Heart left ventricle (tissue), 13 donors: Measurements from ENCODE around the gene LAMC3.

Experiments used
- POLR2A ChIP-seq, 2 donors: fragments of 450-650 bp; IDR thresholded peaks; one replicate each; pipeline ENCODE4 v1.6.1; 2017; ENCODE audit warnings: antibody characterized with exemption in 2 of 2, mild to moderate bottlenecking in 2 of 2, moderate library complexity in 2 of 2
- TF ChIP-seq, protein P1 (sequence below), 12 donors: fragments of 200-600 bp; sonication (generic) in 4 of 12; IDR thresholded peaks; one replicate each; pipeline versions ENCODE4 v1.5.0 to v1.8.0; 2018 to 2022; ENCODE audit warnings: antibody characterized with exemption in 12 of 12, mild to moderate bottlenecking in 5 of 12
- donor health status: ischemic (EF 13 %, LVEDD 7.1; RV severe dilation, severe dysfunction).
- donor health status: DM: no; HTN: yes; CAD: no.
- donor health status: DM: no; HTN: no; CAD: no.
- donor health status: ischemic (EF 25% LVEDD 6.9; RV normal size, moderate dysfunction).
- donor health status: ischemic (EF 25% LVEDD 5.7; RV mildly dilated, moderate dysfunction).
- donor health status: ischemic (EF 35%, LVEDD 5.7; RV mildly dilated, moderate dysfunction).
- donor health status: nonischemic (EF 11% LVEDD 7.7; RV severe dilation, severe dysfunction).
- donor health status: DM: yes; HTN: yes; CAD: no.
- donor health status: PGD.
- donor health status: ischemic (EF 29% LVEDD 5.4; RV normal size, mild dysfunction).
- donor health status: nonischemic (EF 23%, LVEDD 6.1; RV moderate dilation, normal function).

DNA sequence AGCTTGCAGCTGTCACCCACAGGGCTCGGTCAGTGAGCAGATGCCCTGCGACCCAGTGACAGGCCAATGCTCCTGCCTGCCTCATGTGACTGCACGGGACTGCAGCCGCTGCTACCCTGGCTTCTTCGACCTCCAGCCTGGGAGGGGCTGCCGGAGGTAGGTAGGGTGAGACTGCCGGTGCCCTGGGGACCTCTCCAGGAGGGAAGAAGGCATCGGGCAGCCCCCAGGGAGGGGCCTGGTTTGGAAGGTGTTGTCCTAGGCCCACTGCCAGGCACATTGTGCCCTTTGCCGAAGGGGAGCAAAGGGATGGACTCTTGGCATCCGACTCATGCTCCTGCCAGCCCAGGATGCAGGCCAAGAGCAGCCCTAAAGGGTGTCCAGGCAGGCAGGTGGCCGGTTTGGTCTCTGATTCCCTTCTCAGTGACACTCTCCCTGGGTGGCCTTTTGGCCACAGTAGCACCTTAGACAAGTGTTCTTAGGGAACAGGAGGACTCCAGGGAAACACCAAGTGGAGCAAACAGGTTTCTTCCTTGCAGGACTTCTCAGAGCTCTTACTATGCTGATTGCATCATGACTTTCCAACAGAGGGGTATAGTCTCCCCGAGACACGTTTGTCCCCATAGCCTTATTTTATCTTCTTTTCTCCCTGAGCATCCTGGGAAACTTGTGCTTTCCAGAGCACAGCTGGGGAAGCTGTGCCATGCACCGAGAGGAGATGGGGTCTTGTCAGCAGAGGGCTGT lies 59.3 kb downstream of the LAMC3 start:
- TF ChIP-seq, protein P1, sequence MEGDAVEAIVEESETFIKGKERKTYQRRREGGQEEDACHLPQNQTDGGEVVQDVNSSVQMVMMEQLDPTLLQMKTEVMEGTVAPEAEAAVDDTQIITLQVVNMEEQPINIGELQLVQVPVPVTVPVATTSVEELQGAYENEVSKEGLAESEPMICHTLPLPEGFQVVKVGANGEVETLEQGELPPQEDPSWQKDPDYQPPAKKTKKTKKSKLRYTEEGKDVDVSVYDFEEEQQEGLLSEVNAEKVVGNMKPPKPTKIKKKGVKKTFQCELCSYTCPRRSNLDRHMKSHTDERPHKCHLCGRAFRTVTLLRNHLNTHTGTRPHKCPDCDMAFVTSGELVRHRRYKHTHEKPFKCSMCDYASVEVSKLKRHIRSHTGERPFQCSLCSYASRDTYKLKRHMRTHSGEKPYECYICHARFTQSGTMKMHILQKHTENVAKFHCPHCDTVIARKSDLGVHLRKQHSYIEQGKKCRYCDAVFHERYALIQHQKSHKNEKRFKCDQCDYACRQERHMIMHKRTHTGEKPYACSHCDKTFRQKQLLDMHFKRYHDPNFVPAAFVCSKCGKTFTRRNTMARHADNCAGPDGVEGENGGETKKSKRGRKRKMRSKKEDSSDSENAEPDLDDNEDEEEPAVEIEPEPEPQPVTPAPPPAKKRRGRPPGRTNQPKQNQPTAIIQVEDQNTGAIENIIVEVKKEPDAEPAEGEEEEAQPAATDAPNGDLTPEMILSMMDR (IDR thresholded peaks at IDR 0.05), result no peak
- no peak for TF ChIP-seq POLR2A (IDR thresholded peaks at IDR 0.05)
